HG03196 (cell line): ENCODE data around the gene RNF115.
"Not testable (repeated sequence)": the region's sequence is repeated elsewhere in the genome, so short reads cannot be mapped to it uniquely, and the experiment has no call there.

Experiments used
- ATAC-seq: cut with Tn5 transposase; IDR thresholded peaks from one replicate; pipeline ENCODE4 v1.9.1; 2021; ENCODE audit not compliant: unreplicated experiment

Gene RNF115

GRCh38 chr1:145823565-145824498 lies at the start of gene RNF115, which contains the start of gene POLR3C:
Gene RNF115 (minus strand): TSS chr1:145824095. CDS start chr1:145823873, 222 bp downstream.
Gene POLR3C (plus strand): TSS chr1:145824200. CDS start chr1:145825777, 1,577 bp downstream.
- peak; percentile 76 for ATAC-seq

- no peak for ATAC-seq
Measured at GRCh38 chr1:145871994-145872924, 48.4 kb upstream of the RNF115 start.

- ATAC-seq, result no peak
Measured at GRCh38 chr1:145868232-145868631, 44.3 kb upstream of the RNF115 start.

GRCh38 chr1:145863282-145864018 lies 39.6 kb upstream of the RNF115 start:
- ATAC-seq, result no peak

DNA sequence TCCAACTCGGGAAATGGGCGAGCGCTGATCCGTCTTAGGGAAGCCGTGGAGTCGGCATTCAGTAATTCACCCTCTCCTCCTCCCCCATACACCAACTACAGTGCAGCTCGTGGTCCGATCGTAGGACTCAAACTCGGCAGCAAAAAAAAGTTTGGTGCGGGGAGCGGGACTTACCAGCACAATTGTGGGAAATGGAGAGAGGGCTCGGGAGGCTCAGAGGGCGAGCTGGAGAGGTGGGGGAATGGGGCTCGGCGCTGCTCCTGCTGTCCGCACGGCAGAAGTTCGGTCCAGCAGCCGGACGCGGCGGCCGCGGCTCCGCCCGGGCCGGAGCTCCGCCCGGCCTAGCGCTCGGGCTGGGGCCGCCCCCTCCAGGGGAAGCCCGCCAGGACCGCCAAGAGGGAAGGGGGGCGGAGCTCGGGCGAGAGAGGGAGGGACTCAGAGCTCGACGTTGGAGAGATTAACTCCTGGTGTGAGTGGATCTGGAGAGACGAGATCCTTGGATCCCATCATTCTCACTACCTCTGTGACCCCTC lies 35.7 kb upstream of the RNF115 start:
- ATAC-seq, result peak; percentile 70

GRCh38 chr1:145858901-145859490 lies 35.1 kb upstream of the RNF115 start, which contains the start of gene PIAS3:
Gene PIAS3 (minus strand): TSS chr1:145859081. CDS start chr1:145858990, 91 bp downstream.
- ATAC-seq, result peak; percentile 83

GRCh38 chr1:145858238-145858900 lies 34.5 kb upstream of the RNF115 start:
- no peak for ATAC-seq

DNA sequence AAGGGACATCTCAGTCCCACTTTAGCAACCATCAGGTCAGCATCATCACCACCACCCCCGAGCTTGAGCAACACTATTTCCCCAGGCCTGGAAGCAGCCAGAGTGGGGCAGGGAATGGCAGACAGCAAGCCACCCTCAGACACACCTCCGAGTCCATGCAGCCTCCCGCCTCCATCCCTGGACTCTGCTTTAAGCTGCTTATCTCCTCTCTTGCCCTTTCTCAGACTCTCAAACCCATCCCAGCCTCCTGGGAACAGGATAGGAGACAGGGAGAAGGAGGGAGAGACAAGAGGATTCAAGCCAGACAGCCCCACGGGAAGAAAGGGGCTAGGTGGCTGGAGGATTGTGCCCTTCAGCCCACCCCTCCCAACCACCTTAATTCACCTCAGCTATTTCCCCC lies 33.3 kb upstream of the RNF115 start:
- no peak for ATAC-seq

DNA sequence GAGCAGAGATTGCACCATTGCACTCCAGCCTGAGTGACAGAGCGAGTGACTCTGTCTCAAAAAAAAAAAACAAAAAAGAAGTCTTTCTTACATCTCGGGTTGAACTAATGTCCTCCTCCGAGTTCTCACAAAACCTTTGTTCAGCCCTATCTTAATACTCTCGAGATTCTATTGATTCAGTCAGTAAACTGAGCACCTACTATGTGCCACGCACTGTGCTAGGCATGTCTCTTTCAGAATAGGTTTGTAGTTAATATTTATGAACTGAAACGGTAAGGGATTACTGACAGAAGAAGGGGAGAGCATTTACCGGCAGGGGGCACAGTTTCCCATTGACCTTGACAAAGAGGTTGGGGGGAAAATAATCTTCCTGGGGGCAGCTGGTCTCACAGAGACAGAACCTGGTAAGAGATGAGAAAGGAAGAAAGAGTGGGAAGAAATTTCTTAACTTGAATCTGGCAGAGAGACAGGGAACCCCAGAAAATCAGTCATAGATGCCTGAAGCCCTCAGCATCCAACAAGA lies 31.6 kb upstream of the RNF115 start:
- ATAC-seq, result no peak

- no peak for ATAC-seq
Measured at GRCh38 chr1:145849356-145850160, 25.7 kb upstream of the RNF115 start.

DNA sequence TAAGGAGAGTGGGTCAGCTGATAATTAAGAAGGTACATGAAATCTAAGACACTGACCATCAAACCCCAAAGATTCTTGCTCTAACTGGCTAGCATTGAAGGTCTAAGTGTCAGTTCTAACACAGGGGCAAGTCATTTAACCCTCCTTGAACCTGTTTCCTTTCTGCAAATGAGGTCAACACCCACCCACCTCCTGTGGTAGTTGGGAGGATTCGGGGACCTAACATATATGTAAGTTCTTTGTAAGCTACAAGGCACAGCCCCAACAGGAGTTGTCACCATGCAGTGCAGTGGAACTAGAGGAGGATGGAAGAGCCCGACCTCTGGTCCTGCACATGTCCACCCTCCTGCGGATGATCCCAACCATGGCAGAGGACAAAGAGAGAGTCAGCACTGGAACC lies 23.9 kb upstream of the RNF115 start:
- ATAC-seq, result no peak

- ATAC-seq, result no peak
Measured at GRCh38 chr1:145846201-145846612, 22.3 kb upstream of the RNF115 start.

- ATAC-seq, result peak; percentile 57
Measured at GRCh38 chr1:145845514-145846161, 21.7 kb upstream of the RNF115 start, which contains the start of gene NUDT17. Gene NUDT17 (plus strand): TSS chr1:145845630. CDS start chr1:145845641, 11 bp downstream.

- ATAC-seq, result peak; percentile 64
Measured at GRCh38 chr1:145845144-145845513, 21.2 kb upstream of the RNF115 start.

- ATAC-seq, result no peak
Measured at GRCh38 chr1:145843031-145843430, 19.1 kb upstream of the RNF115 start.

DNA sequence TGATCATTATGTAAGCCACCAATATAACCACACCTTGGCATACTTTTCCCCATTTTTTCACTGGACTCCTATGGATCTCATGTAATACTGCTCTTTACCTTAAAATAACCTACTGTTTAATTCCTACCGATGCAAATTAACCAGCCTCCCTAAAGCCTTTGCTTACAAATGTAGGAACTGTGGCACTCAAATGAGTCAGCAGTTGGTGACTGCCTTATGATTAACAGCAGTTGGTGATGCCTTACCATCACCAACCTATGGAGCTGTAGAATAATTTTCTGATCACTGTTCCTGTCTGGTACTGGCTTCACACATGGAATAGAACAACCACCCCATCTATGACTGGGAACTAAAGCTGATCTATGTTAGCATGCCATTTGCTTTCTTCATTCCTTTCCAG lies 13.8 kb upstream of the RNF115 start:
- ATAC-seq, result no peak

DNA sequence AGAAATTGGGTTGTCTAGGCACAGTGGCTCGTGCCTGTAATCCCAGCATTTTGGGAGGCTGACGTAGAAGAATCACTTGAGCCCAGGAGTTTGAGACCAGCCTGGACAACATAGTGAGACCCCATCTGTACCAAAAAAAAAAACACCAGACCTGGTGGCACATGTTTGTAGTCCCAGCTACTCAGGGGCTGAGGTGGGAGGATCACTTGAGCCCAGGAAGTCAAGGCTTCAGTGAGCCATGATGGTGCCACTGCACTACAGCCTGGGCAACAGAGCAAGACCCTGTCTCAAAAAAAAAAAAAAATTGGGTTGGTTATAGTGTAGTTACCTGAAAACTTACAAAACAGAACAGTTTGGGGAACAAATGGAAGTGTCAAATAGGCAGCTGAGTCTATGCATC lies 6.9 kb upstream of the RNF115 start:
- ATAC-seq, result not testable (repeated sequence)
